ENCODE data around the gene AOAH. TPM values are rescaled to one million over a fixed set of nuclear protein-coding genes. Genes with fewer than 3 reads are reported as not detected.

The AOAH gene
- total RNA-seq, 6 experiments from 2014 or later = not detected

DNA sequence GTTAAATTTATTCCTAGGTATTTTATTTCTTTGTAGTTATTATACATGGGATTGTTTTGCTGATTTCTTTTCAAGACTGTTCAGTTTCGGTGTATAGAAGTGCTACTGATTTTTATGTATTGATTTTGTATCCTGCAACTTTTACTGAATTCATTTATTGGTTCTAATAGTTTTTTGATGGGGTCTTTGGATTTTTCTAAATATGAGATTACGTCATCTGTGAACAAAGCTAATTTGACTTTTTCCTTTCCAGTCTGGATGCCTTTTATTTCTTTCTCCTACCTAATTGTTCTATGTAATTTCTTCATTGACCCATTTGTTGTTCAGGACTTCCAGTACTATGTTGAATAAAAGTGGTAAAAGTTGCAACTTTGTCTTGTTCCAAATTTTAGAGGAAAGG lies 5.8 kb upstream of the AOAH start:
- H3K9me3 Mint-ChIP-seq = peaks cover 43% of the 10 kb centered on the region
- TF ChIP-seq, protein P1, sequence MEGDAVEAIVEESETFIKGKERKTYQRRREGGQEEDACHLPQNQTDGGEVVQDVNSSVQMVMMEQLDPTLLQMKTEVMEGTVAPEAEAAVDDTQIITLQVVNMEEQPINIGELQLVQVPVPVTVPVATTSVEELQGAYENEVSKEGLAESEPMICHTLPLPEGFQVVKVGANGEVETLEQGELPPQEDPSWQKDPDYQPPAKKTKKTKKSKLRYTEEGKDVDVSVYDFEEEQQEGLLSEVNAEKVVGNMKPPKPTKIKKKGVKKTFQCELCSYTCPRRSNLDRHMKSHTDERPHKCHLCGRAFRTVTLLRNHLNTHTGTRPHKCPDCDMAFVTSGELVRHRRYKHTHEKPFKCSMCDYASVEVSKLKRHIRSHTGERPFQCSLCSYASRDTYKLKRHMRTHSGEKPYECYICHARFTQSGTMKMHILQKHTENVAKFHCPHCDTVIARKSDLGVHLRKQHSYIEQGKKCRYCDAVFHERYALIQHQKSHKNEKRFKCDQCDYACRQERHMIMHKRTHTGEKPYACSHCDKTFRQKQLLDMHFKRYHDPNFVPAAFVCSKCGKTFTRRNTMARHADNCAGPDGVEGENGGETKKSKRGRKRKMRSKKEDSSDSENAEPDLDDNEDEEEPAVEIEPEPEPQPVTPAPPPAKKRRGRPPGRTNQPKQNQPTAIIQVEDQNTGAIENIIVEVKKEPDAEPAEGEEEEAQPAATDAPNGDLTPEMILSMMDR (IDR thresholded peaks at IDR 0.05) = no peak
- H3K4me1 Mint-ChIP-seq (ENCODE audit: low read depth) = no peaks in the 10 kb centered on the region
- no peaks in the 10 kb centered on the region for H3K36me3 Mint-ChIP-seq (ENCODE audit: low read depth)
- DNase-seq = no peak
- no peak overlapping the region for H3K4me3 Mint-ChIP-seq
- H3K27ac Mint-ChIP-seq = no peak overlapping the region
- peaks cover 2% of the 10 kb centered on the region; the same call in 1 of the 2 replicates for H3K27me3 Mint-ChIP-seq (ENCODE audit: insufficient read depth)

DNA sequence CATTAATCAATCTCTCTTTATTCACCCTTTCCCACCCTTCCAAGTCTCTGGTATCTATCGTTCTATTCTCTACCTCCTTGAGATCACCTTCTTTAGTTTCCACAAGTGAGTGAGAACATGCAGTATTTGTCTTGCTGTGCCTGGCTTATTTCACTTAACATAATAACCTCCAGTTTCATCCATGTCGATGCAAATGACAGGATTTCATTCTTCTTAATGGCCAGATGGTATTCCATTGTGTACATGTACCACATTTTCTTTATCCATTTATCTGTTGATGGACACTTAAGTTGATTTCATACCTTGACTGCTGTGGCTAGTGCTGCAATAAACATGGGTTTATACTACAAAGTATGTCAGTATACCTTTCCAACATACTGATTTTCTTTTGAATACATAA lies 3.8 kb upstream of the AOAH start:
- Mint-ChIP-seq H3K27me3 (ENCODE audit: insufficient read depth) (peaks cover 2% of the 10 kb centered on the region; the same call in 1 of the 2 replicates), H3K9me3 (peaks cover 45% of the 10 kb centered on the region), H3K4me3 (no peak overlapping the region), H3K4me1 (ENCODE audit: low read depth) (no peaks in the 10 kb centered on the region), H3K27ac (no peak overlapping the region), H3K36me3 (ENCODE audit: low read depth) (no peaks in the 10 kb centered on the region)
- no peak for DNase-seq
- TF ChIP-seq, protein P1 (IDR thresholded peaks at IDR 0.05) = no peak

DNA sequence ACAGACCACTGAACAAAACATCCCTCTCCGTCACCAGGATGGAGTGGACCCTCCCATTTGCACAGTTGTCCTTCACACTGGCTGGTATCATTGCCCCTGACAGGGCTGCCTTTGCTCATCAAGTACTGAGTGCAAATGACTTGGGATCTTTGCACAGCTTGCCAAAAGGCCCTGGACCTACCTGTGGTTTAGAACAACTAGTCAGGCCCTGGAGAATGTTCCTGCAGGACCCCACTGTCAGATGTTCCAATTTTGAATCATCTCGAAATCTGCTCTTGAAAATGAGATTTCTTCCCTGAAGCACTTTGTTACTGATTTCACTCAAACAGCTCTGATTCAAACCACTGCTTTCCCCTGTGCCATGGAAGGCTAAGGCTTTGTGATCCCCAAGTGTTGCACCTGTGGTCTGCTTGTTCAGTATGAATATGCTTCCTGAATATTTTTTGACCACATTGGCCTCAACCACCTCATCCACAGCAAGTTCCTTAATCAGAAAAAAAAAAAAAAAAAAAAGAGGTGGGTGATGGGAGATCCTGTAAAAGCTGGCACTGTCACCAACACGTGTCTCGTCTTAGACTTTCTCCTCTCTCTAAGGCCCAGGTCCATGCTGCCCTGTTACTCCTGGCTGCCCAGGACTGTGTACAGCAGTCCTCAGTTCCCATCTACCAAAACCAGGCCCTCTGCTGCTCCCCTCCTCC lies 2.7 kb upstream of the AOAH start:
- no peak for DNase-seq
- Mint-ChIP-seq H3K4me1 (ENCODE audit: low read depth) (no peaks in the 10 kb centered on the region), H3K27ac (no peak overlapping the region), H3K4me3 (no peak overlapping the region), H3K27me3 (ENCODE audit: insufficient read depth) (peaks cover 2% of the 10 kb centered on the region; the same call in 1 of the 2 replicates), H3K36me3 (ENCODE audit: low read depth) (no peaks in the 10 kb centered on the region), H3K9me3 (peaks cover 44% of the 10 kb centered on the region)
- TF ChIP-seq, protein P1 (IDR thresholded peaks at IDR 0.05) = no peak

DNA sequence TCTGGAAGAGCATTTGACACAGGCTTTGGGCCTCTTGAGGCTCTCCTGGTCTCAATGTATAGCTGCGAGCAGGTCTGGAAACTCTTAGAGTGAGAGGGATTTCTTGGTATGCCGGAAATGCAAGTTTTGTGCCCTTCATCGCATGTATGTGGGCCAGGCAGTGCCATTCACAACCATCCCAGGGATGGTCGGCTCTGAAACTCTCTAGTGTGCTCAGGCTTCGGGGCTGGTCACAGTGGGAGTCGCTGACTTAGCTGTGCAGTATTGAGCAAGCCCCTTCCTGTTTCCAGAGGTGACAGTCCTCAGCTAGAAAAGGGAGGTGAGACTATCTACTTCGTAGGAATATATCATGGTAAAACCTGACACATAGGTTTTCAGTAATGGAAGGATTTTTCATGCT lies 2.0 kb upstream of the AOAH start:
- Mint-ChIP-seq H3K27ac (no peak overlapping the region), H3K36me3 (ENCODE audit: low read depth) (no peaks in the 10 kb centered on the region), H3K9me3 (peaks cover 43% of the 10 kb centered on the region), H3K27me3 (ENCODE audit: insufficient read depth) (peaks cover 2% of the 10 kb centered on the region; the same call in 1 of the 2 replicates), H3K4me3 (no peak overlapping the region), H3K4me1 (ENCODE audit: low read depth) (no peaks in the 10 kb centered on the region)
- TF ChIP-seq, protein P1 (IDR thresholded peaks at IDR 0.05) = no peak
- DNase-seq = no peak

DNA sequence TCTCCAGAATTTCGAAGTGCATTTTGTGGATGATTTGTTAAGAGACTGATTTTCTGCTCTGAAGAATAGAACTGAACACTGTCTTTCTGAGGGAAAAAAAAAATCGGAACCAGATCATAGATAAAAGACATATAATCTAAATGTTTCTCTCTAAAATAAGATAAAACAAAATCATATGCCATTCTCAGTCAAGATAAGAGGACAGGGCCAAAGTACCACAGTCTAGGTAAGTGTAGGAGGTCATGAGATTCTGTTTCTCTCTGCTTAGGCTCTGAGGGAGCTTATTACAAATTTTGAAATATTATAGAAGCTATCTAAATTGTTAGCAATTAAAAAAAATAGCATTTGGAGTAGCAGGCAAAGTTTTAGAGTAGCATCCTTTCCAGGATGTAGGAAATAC lies 702 bp upstream of the AOAH start:
- Mint-ChIP-seq H3K27me3 (ENCODE audit: insufficient read depth) (peaks cover 2% of the 10 kb centered on the region; the same call in 1 of the 2 replicates), H3K36me3 (ENCODE audit: low read depth) (no peaks in the 10 kb centered on the region), H3K9me3 (peaks cover 44% of the 10 kb centered on the region), H3K4me1 (ENCODE audit: low read depth) (no peaks in the 10 kb centered on the region), H3K4me3 (no peak overlapping the region), H3K27ac (no peak overlapping the region)
- no peak for DNase-seq
- TF ChIP-seq, protein P1 (IDR thresholded peaks at IDR 0.05) = no peak

Measured in HFFc6 (cell line).